K562 (cell line): Measurements from ENCODE around the gene SLC4A5. TPM values are rescaled to one million over a fixed set of nuclear protein-coding genes. Genes with fewer than 3 reads are reported as not detected.

Source experiments
- ATAC-seq: fragments of 200-7000 bp; cut with Tn5 transposase; 3 replicates; pipeline ENCODE4 v1.9.1; 2020; ENCODE audit warnings: moderate library complexity
- BruUV-seq: library from RNA; stranded (reverse); fragments of 400-500 nt; replicated peaks from 2 replicates; lab custom pipeline; 2021; lab: Mats Ljungman, UMichigan
- CTCF ChIA-PET: fragments of 300-600 bp; formaldehyde crosslinking; extraction: SDS; loops from one replicate; lab custom pipeline; 2021; ENCODE audit warnings: low intra/inter-chr PET ratio; lab: Yijun Ruan, JAX
- POLR2A ChIA-PET: fragments of 300-600, 350-650 bp; sonication (Branson Sonifier 250); formaldehyde crosslinking; extraction: SDS; loops from one replicate; lab custom pipeline; 2021; ENCODE audit warnings: antibody characterized with exemption, inconsistent platforms; lab: Yijun Ruan, JAX
- DNase-seq, 4 experiments: peaks; one replicate each; pipeline versions ENCODE4 v3.0.0 to v3.0.0-alpha.2; 2011 to 2018; ENCODE audit warnings: low spot score in 3 of 4, mixed read lengths in 3 of 4; ENCODE audit errors: extremely low read depth in 1 of 4
- FAIRE-seq: peaks from 2 replicates; lab custom pipeline; 2011; peaks lifted over from hg19 to GRCh38; lab: Jason Lieb, UNC
- H2AFZ ChIP-seq: 2 replicates; pipeline ENCODE4 v1.6.0; 2011; ENCODE audit warnings: low read depth, low read length, control low read depth, inconsistent platforms
- H3K27ac ChIP-seq: fragments of 200-600 bp; 3 replicates; pipeline ENCODE4 v1.8.0; 2011; ENCODE audit warnings: low read depth, mild to moderate bottlenecking, control low read depth, inconsistent platforms, low read length, moderate library complexity, mixed read lengths; ENCODE audit errors: extremely low read depth
- H3K27me3 ChIP-seq, 2 experiments: fragments of 300-600 bp in 1 of 2; 2 replicates in 1 of 2; 3 replicates in 1 of 2; pipeline versions ENCODE4 v1.6.0 to v1.8.0; 2011; ENCODE audit warnings: inconsistent platforms in 2 of 2, low read length in 2 of 2, mild to moderate bottlenecking in 1 of 2, mixed read lengths in 1 of 2, moderate library complexity in 1 of 2; ENCODE audit not compliant: control insufficient read depth in 2 of 2, insufficient read depth in 2 of 2
- H3K36me3 ChIP-seq: fragments of 300-600 bp; 3 replicates; pipeline ENCODE4 v1.8.0; 2011; ENCODE audit warnings: mild to moderate bottlenecking, low read length, inconsistent platforms; ENCODE audit not compliant: control insufficient read depth, insufficient read depth
- H3K4me1 ChIP-seq, 2 experiments: fragments of 200-600 bp in 1 of 2; replicated peaks in 1 of 2; 2 replicates in 1 of 2; 3 replicates in 1 of 2; pipeline versions ENCODE4 v1.5.1 to v1.8.0; 2011; ENCODE audit warnings: inconsistent platforms in 2 of 2, low read length in 2 of 2, mild to moderate bottlenecking in 1 of 2, mixed read lengths in 1 of 2, moderate library complexity in 1 of 2; ENCODE audit not compliant: control insufficient read depth in 2 of 2, insufficient read depth in 2 of 2
- H3K4me2 ChIP-seq: 2 replicates; pipeline ENCODE4 v1.6.1; 2011; ENCODE audit warnings: low read length, control low read depth, inconsistent platforms, mixed read lengths; ENCODE audit not compliant: insufficient read depth
- H3K4me3 ChIP-seq: fragments of 200-600 bp; sonication (generic), shearing (Covaris generic); 2 replicates; pipeline ENCODE4 v1.5.1; 2016; ENCODE audit warnings: control low read depth, inconsistent platforms
- H3K79me2 ChIP-seq: fragments of 200-600 bp; 3 replicates; pipeline ENCODE4 v1.8.0; 2011; ENCODE audit warnings: low read length, inconsistent platforms; ENCODE audit not compliant: control insufficient read depth, insufficient read depth
- H3K9ac ChIP-seq, 2 experiments: 2 replicates each; pipeline versions ENCODE4 v1.6.0 to v1.6.1; 2011; ENCODE audit warnings: low read depth in 2 of 2, low read length in 2 of 2, control low read depth in 1 of 2, inconsistent platforms in 1 of 2, mild to moderate bottlenecking in 1 of 2, mixed read lengths in 1 of 2; ENCODE audit not compliant: insufficient read depth in 1 of 2
- H3K9me1 ChIP-seq: one replicate; pipeline ENCODE4 v1.6.0; 2011; ENCODE audit warnings: inconsistent platforms, mild to moderate bottlenecking, low read length, moderate library complexity; ENCODE audit not compliant: control insufficient read depth, insufficient read depth
- H3K9me3 ChIP-seq: replicated peaks from 2 replicates; pipeline ENCODE4 v1.5.1; 2011; ENCODE audit warnings: low read depth, low read length, inconsistent platforms; ENCODE audit not compliant: control insufficient read depth, insufficient read depth
- H4K20me1 ChIP-seq: replicated peaks from 2 replicates; pipeline ENCODE4 v1.6.1; 2011; ENCODE audit warnings: low read length, inconsistent platforms, mixed read lengths; ENCODE audit not compliant: control insufficient read depth, insufficient read depth
- ARID4B ChIP-seq: sonication (generic); formaldehyde crosslinking; IDR thresholded peaks from 2 replicates; pipeline ENCODE4 v1.8.0; 2022; ENCODE audit warnings: mild to moderate bottlenecking, missing genetic modification reagents
- HNRNPLL ChIP-seq: fragments of 200-400 bp; formaldehyde crosslinking; IDR thresholded peaks from 2 replicates; pipeline ENCODE4 v1.6.1; 2017; ENCODE audit warnings: low read length, low read depth, mild to moderate bottlenecking; ENCODE audit not compliant: poor library complexity, severe bottlenecking
- KLF10 ChIP-seq: fragments of 250-450 bp; sonication (Bioruptor Pico); IDR thresholded peaks from 2 replicates; pipeline ENCODE4 v1.6.1; 2021; ENCODE audit warnings: matching md5 sums
- MLLT1 ChIP-seq, 2 experiments: fragments of 450-650 bp; IDR thresholded peaks; 2 replicates each; pipeline ENCODE4 v1.6.1; 2016
- NCOA6 ChIP-seq: fragments of 450-650 bp; IDR thresholded peaks from 2 replicates; pipeline ENCODE4 v1.6.1; 2017; ENCODE audit warnings: mild to moderate bottlenecking
- PRDM10 ChIP-seq: fragments of 450-650 bp; IDR thresholded peaks from 2 replicates; pipeline ENCODE4 v1.6.1; 2018; ENCODE audit not compliant: partially characterized antibody
- RBM25 ChIP-seq: fragments of 200-400 bp; formaldehyde crosslinking; IDR thresholded peaks from 2 replicates; pipeline ENCODE4 v1.6.1; 2018; ENCODE audit warnings: low read length, low read depth, moderate library complexity; ENCODE audit not compliant: severe bottlenecking
- SMAD4 ChIP-seq: fragments of 250-450 bp; sonication (Bioruptor Pico); conservative IDR thresholded peaks from 2 replicates; pipeline ENCODE4 v1.8.0; 2021; ENCODE audit warnings: inconsistent platforms, mild to moderate bottlenecking, moderate library complexity
- TAF1 ChIP-seq: IDR thresholded peaks from 2 replicates; pipeline ENCODE4 v1.6.1; 2011; ENCODE audit warnings: mild to moderate bottlenecking, low read length, moderate library complexity; ENCODE audit not compliant: insufficient read depth, control insufficient read depth, severe bottlenecking; ENCODE audit errors: extremely low read depth
- ZNF253 ChIP-seq: fragments of 250-450 bp; sonication (Bioruptor Pico); conservative IDR thresholded peaks from 2 replicates; pipeline ENCODE4 v1.6.1; 2021; ENCODE audit warnings: mild to moderate bottlenecking
- ZNF263 ChIP-seq: sonication (generic); formaldehyde crosslinking; IDR thresholded peaks from 2 replicates; pipeline ENCODE4 v1.8.0; 2022; ENCODE audit warnings: mild to moderate bottlenecking, missing genetic modification reagents, borderline replicate concordance
- ZNF384 ChIP-seq: IDR thresholded peaks from 2 replicates; pipeline ENCODE4 v1.6.1; 2012; ENCODE audit warnings: low read depth, low read length, improper control_type of control experiment
- ZNF644 ChIP-seq: fragments of 200-800 bp; sonication (Bioruptor generic); IDR thresholded peaks from 2 replicates; pipeline ENCODE4 v1.6.1; 2016; ENCODE audit warnings: low read depth, missing genetic modification characterization, missing compliant biosample characterization
- ZNF766 ChIP-seq: fragments of 200-800 bp; sonication (Bioruptor generic); conservative IDR thresholded peaks from 2 replicates; pipeline ENCODE4 v1.6.1; 2016; ENCODE audit warnings: missing genetic modification characterization, missing compliant biosample characterization
- WGBS: fragments of 100-300 bp; shearing (Covaris generic); methylation state at CpG from one replicate; pipeline ENCODE4 v1.1.6; 2016; ENCODE audit warnings: low coverage, mixed read lengths; ENCODE audit not compliant: insufficient coverage; ENCODE audit errors: missing lambda C conversion rate; 5-methylcytosine and 5-hydroxymethylcytosine counted together
- in situ Hi-C: fragments of 300-500 bp; cut with MboI; formaldehyde crosslinking; loops from 4 replicates; pipeline ENCODE4 v1.15.0; 2018; ENCODE audit warnings: inconsistent platforms, mixed read lengths
- intact Hi-C: fragments of 100-400 bp; cut with micrococcal nuclease; formaldehyde crosslinking; loops from 2 replicates; pipeline ENCODE4 v1.14.2; 2022
- polyA plus RNA-seq, 8 experiments: library from polyadenylated mRNA; depleted of rRNA in 4 of 8; stranded (reverse) in 5 of 8; unstranded in 3 of 8; fragments of >200 nt; fragmentation: Nextera tagmentation in 2 of 8; fragmentation: Illumina TruSeq in 1 of 8; extraction: Ambion mirVana in 2 of 8; extraction: Trizol in 1 of 8; gene quantifications; 2 replicates each; pipeline versions ENCODE4 v1.2.1 to v1.2.3, GENCODE V29; 2011 to 2014; ENCODE audit warnings: inconsistent platforms in 1 of 8, missing spikeins in 1 of 8
- total RNA-seq, 7 experiments: library from RNA; depleted of rRNA in 6 of 7; stranded (reverse); fragments of >200 nt in 6 of 7; fragmentation: Illumina TruSeq in 2 of 7; extraction: Trizol in 2 of 7; gene quantifications; 2 replicates each; pipeline versions ENCODE4 v1.2.1 to v1.2.3, GENCODE V29; 2011 to 2021; ENCODE audit warnings: low replicate concordance in 1 of 7

Gene SLC4A5
- total and polyA plus RNA-seq, 9 of the 15 experiments (the other 6 are each of a cell fraction or from before 2014, with no cell fraction given), result 0.03 to 0.77 (median 0.14) TPM; not detected in 1

- FAIRE-seq (no peak), DNase-seq (no peak), ATAC-seq (no peak)
- Histone ChIP-seq H4K20me1 (no peaks in the 10 kb centered on the region), H2AFZ (no peak overlapping the region), H3K27ac (no peak overlapping the region), H3K79me2 (no peaks in the 10 kb centered on the region), H3K9ac (no peak overlapping the region), H3K4me3 (no peak overlapping the region), H3K9me1 (no peaks in the 10 kb centered on the region), H3K27me3 (no peaks in the 10 kb centered on the region), H3K4me1 (peaks cover 10 to 11% of the 10 kb centered on the region in 2 experiments), H3K9me3 (no peaks in the 10 kb centered on the region), H3K36me3 (no peaks in the 10 kb centered on the region), H3K4me2 (no peak overlapping the region)
- in situ Hi-C loops, result no loop called here
- BruUV-seq, result no TSS peak
- intact Hi-C loops, result no loop called here
- 45% methylated on average over 3 of the region's 4 CpGs for WGBS
- ChIA-PET POLR2A (interaction anchor here (2.6 kb wide), 1 partner anchor 10 kb away, joined by 17 read pairs; no protein-coding TSS in a partner anchor), CTCF (no interaction called here)
- TF ChIP-seq NCOA6, result no peak
- no peak for TF ChIP-seq HNRNPLL
- no peak for TF ChIP-seq SMAD4
- TF ChIP-seq ZNF766, result no peak
- TF ChIP-seq PRDM10, result no peak
- TF ChIP-seq RBM25, result no peak
- no peak for TF ChIP-seq ZNF253 (CRISPR knock-in tag)
- TF ChIP-seq ZNF263 (CRISPR knock-in tag), result no peak
- TF ChIP-seq TAF1, result no peak
- no peak for TF ChIP-seq ARID4B (CRISPR knock-in tag)
- no peak for TF ChIP-seq ZNF644 (tag)
- no peak for TF ChIP-seq KLF10 (CRISPR knock-in tag)
- TF ChIP-seq MLLT1 (IDR thresholded peaks at IDR 0.05), result no peak
- no peak for TF ChIP-seq ZNF384
Observed at GRCh38 chr2:74228772-74229171, 114.4 kb downstream of the SLC4A5 start.
